Measurements from ENCODE around the gene CIC. TPM values are rescaled to one million over a fixed set of nuclear protein-coding genes. Genes with fewer than 3 reads are reported as not detected.

The CIC gene
- polyA plus RNA-seq, 1 experiment: 2.9 TPM

DNA sequence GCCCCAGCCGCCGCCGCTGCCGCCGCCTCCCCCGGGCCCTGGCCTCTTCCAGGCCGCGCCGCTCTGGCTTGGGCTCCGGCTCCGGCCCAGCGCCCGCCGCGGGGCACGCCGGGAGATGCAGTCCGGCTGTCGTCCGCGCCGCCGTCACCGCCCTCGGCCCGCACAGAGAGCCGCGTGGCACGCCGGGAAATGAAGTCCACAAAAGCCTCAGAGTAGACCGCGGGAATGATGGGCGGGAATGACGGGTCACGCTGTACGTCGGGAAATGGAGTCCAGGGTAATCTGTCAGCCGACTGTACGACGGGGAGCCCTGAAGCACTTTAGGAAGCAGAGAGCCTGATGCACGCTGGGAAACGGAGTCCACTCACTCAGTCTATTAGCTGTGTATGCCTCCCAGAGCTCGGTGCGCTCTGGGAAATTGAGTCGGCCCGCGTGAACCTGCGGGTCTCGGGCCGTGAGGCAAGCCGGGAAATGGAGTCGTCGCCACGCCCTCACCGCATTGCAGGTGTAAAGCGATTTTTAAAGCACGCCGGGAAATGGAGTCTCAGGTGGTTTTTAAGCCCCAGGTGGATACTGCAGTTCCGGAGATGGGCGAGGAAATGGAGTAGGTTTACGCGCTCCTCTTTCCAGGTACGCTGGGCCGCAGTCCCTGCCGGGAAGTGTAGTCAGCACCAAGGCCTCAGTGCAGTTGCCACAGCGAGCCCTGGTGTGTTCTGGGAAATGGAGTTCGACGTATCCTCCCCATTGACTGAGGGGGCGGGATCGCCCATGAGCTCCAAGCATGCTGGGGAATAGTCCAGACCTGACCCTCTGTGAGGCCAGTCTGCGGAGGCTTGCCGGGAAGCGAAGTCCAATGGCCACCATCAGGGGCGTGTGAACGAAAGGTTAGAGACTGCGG is 26.3 kb upstream of the CIC start, which contains the start of gene GSK3A:
TSS of gene GSK3A (minus strand) at position 91 of the 898 bp plus-strand sequence. CDS start 137 bp downstream, outside the sequence.
- CTCF ChIA-PET: interaction anchor here (0.9 to 8.4 kb wide), 4 partner anchors 10 to 134 kb away, joined by 3 to 118 read pairs (median 6); no protein-coding TSS in a partner anchor
- no peaks in the 10 kb centered on the region for H3K27me3 ChIP-seq (ENCODE audit: control insufficient read depth, insufficient read depth, low read length)
- DNase-seq (ENCODE audit: low read depth, low spot score): peak; percentile 99
- H3K27ac ChIP-seq (ENCODE audit: low read depth, low read length): peak within 1 kb of the TSS; percentile 78
- H3K9me3 ChIP-seq (ENCODE audit: control insufficient read depth, insufficient read depth, low read length): no peaks in the 10 kb centered on the region
- POLR2A ChIA-PET: interaction anchor here (0.5 to 1.9 kb wide), 9 partner anchors 9 to 187 kb away, joined by 3 to 7 read pairs (median 4); no protein-coding TSS in a partner anchor
- TF ChIP-seq CTCF (IDR thresholded peaks at IDR 0.05; ENCODE audit: low read depth, low read length): no peak
- H3K4me3 ChIP-seq (ENCODE audit: low read depth, low read length): peak within 1 kb of the TSS; percentile 89

DNA sequence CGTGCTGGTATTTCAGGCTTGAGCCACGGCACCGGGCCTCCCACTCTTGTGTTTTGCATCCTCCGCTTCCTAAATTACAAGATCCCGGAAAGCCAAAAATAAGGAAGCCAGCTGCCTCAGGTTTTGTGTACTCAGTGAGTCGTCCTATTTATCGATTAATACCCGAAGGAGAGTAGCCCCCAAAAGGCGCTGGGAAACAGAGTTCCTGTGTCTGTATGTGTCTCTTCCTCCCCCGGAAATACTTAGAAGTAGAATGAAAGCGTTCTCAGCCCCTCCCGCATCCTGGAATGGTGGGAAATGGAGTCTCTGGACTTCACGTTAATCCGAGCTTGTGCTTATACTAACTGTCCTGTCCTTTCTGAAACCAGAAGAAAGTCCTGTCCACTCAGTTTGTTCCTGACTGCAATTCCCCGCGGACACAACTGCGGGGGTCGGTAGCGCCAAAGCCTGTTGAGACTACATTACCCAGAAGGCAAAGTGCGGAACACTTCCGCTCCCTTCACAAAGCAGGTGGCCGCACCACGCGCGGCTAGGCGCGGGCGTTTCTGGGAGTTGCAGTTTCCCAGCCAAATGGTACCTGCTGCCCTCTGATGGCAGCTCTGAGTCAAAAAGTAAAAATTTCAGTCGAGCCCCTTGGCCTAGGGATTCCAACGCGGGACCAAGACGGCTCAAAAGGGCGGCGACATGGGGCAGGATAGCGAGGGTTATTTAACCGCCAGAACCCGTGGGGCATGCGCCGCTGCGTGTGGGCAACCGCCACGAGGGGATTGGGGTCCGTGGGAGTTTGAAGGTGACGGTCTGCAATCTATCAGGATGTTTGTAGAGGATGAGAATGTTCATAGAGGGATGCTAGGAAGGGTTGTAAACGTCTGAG is 24.5 kb upstream of the CIC start:
- POLR2A ChIA-PET: interaction anchor here (1.0 to 1.9 kb wide), 3 partner anchors 26 to 37 kb away, joined by 3 to 11 read pairs (median 4); no protein-coding TSS in a partner anchor
- peak; percentile 71 for TF ChIP-seq CTCF (IDR thresholded peaks at IDR 0.05; ENCODE audit: low read depth, low read length)
- CTCF ChIA-PET: interaction anchor here (0.5 to 8.4 kb wide), 9 partner anchors 11 to 194 kb away, joined by 3 to 118 read pairs (median 4); no protein-coding TSS in a partner anchor

DNA sequence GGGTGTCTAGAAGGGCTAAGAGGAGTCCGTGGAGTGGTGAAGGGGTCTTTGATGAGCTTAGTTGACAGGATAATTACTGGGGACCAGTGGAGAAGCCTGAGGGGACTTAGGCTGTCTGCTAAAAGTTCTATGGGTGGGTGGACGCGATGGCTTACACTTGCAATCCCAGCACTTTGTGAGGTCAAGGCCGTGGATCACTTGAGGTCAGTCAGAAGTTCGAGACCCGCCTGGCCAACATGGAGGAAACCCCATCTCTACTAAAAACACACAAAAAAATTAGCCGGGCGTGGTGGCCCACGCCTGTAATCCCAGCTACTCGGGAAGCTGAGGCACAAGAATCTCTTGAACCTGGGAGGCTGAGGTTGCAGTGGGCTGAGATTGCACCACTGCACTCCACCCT is 23.8 kb upstream of the CIC start:
- Histone ChIP-seq H3K27ac (ENCODE audit: low read depth, low read length) (peak overlapping the region; percentile 65), H3K4me3 (ENCODE audit: low read depth, low read length) (no peak overlapping the region; the same call in 1 of the 2 replicates), H3K27me3 (ENCODE audit: control insufficient read depth, insufficient read depth, low read length) (no peaks in the 10 kb centered on the region), H3K9me3 (ENCODE audit: control insufficient read depth, insufficient read depth, low read length) (no peaks in the 10 kb centered on the region)
- ChIA-PET POLR2A (interaction anchor here (0.5 to 1.0 kb wide), 2 partner anchors 11 to 35 kb away, joined by 3 to 11 read pairs; no protein-coding TSS in a partner anchor), CTCF (interaction anchor here (0.5 to 8.4 kb wide), 12 partner anchors 12 to 193 kb away, joined by 3 to 118 read pairs (median 4); no protein-coding TSS in a partner anchor)
- no peak for TF ChIP-seq CTCF (IDR thresholded peaks at IDR 0.05; ENCODE audit: low read depth, low read length)
- no peak for DNase-seq (ENCODE audit: low read depth, low spot score)

More for the DNA sequence above, 24.5 kb upstream of the CIC start:
- Histone ChIP-seq H3K9me3 (ENCODE audit: control insufficient read depth, insufficient read depth, low read length) (no peaks in the 10 kb centered on the region), H3K27ac (ENCODE audit: low read depth, low read length) (peak overlapping the region; percentile 65), H3K4me3 (ENCODE audit: low read depth, low read length) (peak overlapping the region; percentile 79), H3K27me3 (ENCODE audit: control insufficient read depth, insufficient read depth, low read length) (no peaks in the 10 kb centered on the region)
- DNase-seq (ENCODE audit: low read depth, low spot score): peak; percentile 85

GRCh38 chr19:42246143-42246921 is 22.7 kb upstream of the CIC start:
- TF ChIP-seq CTCF (IDR thresholded peaks at IDR 0.05; ENCODE audit: low read depth, low read length): peak; percentile 80
- H3K9me3 ChIP-seq (ENCODE audit: control insufficient read depth, insufficient read depth, low read length): no peaks in the 10 kb centered on the region
- no peak overlapping the region for H3K4me3 ChIP-seq (ENCODE audit: low read depth, low read length)
- DNase-seq (ENCODE audit: low read depth, low spot score): peak; percentile 59
- peak overlapping the region; percentile 77 for H3K27ac ChIP-seq (ENCODE audit: low read depth, low read length)
- POLR2A ChIA-PET: interaction anchor here (0.6 to 2.3 kb wide), 9 partner anchors 10 to 101 kb away, joined by 3 to 10 read pairs (median 4); partner anchors contain the start of genes CIC and PAFAH1B3
- CTCF ChIA-PET: interaction anchor here (0.5 to 8.4 kb wide), 19 partner anchors 26 to 194 kb away, joined by 3 to 118 read pairs (median 4); partner anchors contain the start of gene ZNF526
- H3K27me3 ChIP-seq (ENCODE audit: control insufficient read depth, insufficient read depth, low read length): no peaks in the 10 kb centered on the region
